Panc1 (cell line): ENCODE results near the gene P3R3URF.

Experiments used
- POLR2AphosphoS5 ChIP-seq: IDR thresholded peaks from 2 replicates; pipeline ENCODE4 v1.6.1; 2012; ENCODE audit warnings: mild to moderate bottlenecking, low read depth, low read length, moderate library complexity
- SIN3A ChIP-seq: IDR thresholded peaks from 2 replicates; pipeline ENCODE4 v1.6.1; 2012; ENCODE audit warnings: low read depth, mild to moderate bottlenecking, low read length, moderate library complexity, borderline replicate concordance; ENCODE audit not compliant: insufficient read depth
- TF ChIP-seq, protein P1 (sequence below): fragments of 450-650 bp; IDR thresholded peaks from 2 replicates; pipeline ENCODE4 v1.5.1; 2017; ENCODE audit warnings: mild to moderate bottlenecking
- TF ChIP-seq, protein P2 (sequence below), 2 experiments: IDR thresholded peaks; 2 replicates each; pipeline ENCODE4 v1.6.1; 2011 to 2012; ENCODE audit warnings: low read depth in 2 of 2, control low read depth in 1 of 2, low read length in 1 of 2, mild to moderate bottlenecking in 1 of 2, moderate library complexity in 1 of 2; ENCODE audit not compliant: insufficient read depth in 1 of 2

DNA sequence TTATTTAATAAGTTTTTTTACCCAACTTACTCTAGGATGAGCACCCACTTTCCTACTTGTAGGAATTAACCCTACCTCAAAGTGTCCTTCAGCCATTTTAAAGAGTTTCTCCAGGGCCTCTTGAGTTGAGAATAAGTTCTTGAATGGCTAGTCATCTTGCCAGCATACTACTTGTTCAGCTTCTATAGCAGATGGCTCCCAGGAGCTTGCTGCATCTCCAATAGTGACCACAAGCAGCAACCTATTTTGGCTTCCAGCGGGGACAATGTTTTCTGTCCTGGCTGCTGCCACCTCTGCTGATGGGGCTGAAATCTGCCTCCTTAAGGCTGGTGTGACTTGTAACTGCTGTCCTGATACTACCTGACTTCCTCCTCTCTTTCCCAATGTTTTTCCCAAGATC is 23.1 kb downstream of the P3R3URF start:
- TF ChIP-seq, protein P1, sequence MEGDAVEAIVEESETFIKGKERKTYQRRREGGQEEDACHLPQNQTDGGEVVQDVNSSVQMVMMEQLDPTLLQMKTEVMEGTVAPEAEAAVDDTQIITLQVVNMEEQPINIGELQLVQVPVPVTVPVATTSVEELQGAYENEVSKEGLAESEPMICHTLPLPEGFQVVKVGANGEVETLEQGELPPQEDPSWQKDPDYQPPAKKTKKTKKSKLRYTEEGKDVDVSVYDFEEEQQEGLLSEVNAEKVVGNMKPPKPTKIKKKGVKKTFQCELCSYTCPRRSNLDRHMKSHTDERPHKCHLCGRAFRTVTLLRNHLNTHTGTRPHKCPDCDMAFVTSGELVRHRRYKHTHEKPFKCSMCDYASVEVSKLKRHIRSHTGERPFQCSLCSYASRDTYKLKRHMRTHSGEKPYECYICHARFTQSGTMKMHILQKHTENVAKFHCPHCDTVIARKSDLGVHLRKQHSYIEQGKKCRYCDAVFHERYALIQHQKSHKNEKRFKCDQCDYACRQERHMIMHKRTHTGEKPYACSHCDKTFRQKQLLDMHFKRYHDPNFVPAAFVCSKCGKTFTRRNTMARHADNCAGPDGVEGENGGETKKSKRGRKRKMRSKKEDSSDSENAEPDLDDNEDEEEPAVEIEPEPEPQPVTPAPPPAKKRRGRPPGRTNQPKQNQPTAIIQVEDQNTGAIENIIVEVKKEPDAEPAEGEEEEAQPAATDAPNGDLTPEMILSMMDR: no peak
- TF ChIP-seq POLR2AphosphoS5 (no peak), SIN3A (no peak)
- TF ChIP-seq, protein P2, sequence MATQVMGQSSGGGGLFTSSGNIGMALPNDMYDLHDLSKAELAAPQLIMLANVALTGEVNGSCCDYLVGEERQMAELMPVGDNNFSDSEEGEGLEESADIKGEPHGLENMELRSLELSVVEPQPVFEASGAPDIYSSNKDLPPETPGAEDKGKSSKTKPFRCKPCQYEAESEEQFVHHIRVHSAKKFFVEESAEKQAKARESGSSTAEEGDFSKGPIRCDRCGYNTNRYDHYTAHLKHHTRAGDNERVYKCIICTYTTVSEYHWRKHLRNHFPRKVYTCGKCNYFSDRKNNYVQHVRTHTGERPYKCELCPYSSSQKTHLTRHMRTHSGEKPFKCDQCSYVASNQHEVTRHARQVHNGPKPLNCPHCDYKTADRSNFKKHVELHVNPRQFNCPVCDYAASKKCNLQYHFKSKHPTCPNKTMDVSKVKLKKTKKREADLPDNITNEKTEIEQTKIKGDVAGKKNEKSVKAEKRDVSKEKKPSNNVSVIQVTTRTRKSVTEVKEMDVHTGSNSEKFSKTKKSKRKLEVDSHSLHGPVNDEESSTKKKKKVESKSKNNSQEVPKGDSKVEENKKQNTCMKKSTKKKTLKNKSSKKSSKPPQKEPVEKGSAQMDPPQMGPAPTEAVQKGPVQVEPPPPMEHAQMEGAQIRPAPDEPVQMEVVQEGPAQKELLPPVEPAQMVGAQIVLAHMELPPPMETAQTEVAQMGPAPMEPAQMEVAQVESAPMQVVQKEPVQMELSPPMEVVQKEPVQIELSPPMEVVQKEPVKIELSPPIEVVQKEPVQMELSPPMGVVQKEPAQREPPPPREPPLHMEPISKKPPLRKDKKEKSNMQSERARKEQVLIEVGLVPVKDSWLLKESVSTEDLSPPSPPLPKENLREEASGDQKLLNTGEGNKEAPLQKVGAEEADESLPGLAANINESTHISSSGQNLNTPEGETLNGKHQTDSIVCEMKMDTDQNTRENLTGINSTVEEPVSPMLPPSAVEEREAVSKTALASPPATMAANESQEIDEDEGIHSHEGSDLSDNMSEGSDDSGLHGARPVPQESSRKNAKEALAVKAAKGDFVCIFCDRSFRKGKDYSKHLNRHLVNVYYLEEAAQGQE (IDR thresholded peaks at IDR 0.05; ENCODE audit: insufficient read depth in 1 of 2, low read depth in 2 of 2, low read length in 1 of 2): no peak
